K562 (cell line): Measurements from ENCODE around the gene TDRKH. TPM values are rescaled to one million over a fixed set of nuclear protein-coding genes. Genes with fewer than 3 reads are reported as not detected.

Experiments
- BCL6 ChIP-seq: fragments of 250-450 bp; sonication (Bioruptor Pico); IDR thresholded peaks from 2 replicates; pipeline ENCODE4 v1.4.0; 2020
- ERF ChIP-seq: fragments of 450-650 bp; formaldehyde crosslinking; IDR thresholded peaks from 2 replicates; pipeline ENCODE4 v1.4.0; 2020; ENCODE audit warnings: mild to moderate bottlenecking, mixed read lengths
- FOXA3 ChIP-seq, 2 experiments: fragments of 450-650 bp in 1 of 2; sonication (generic) in 1 of 2; formaldehyde crosslinking; IDR thresholded peaks in 1 of 2; conservative IDR thresholded peaks in 1 of 2; 2 replicates each; pipeline versions ENCODE4 v1.4.0 to v1.8.0; 2020 to 2022; ENCODE audit warnings: mild to moderate bottlenecking in 2 of 2, missing genetic modification reagents in 1 of 2
- FOXK2 ChIP-seq, 2 experiments: fragments of 450-650 bp; IDR thresholded peaks in 1 of 2; conservative IDR thresholded peaks in 1 of 2; 2 replicates each; pipeline ENCODE4 v1.6.1; 2016; ENCODE audit warnings: low read depth in 2 of 2, mild to moderate bottlenecking in 1 of 2
- HDAC1 ChIP-seq, 2 experiments: fragments of 450-650 bp; IDR thresholded peaks; 2 replicates each; pipeline ENCODE4 v1.6.1; 2016 to 2017; ENCODE audit warnings: inconsistent platforms in 1 of 2, mild to moderate bottlenecking in 1 of 2, moderate library complexity in 1 of 2
- HEY1 ChIP-seq: fragments of 250-450 bp; sonication (Bioruptor Pico); IDR thresholded peaks from 2 replicates; pipeline ENCODE4 v1.5.0; 2020; ENCODE audit warnings: mild to moderate bottlenecking, moderate library complexity, borderline replicate concordance
- HNRNPK ChIP-seq: fragments of 200-400 bp; formaldehyde crosslinking; IDR thresholded peaks from one replicate; pipeline ENCODE4 v1.6.1; 2018; ENCODE audit warnings: mild to moderate bottlenecking, low read depth, low read length; ENCODE audit not compliant: poor library complexity, severe bottlenecking
- ID3 ChIP-seq, 2 experiments: fragments of 250-450 bp in 1 of 2; fragments of 450-650 bp in 1 of 2; sonication (Bioruptor Pico) in 1 of 2; IDR thresholded peaks; 2 replicates each; pipeline versions ENCODE4 v1.6.1 to v1.8.0; 2016 to 2021; ENCODE audit warnings: mild to moderate bottlenecking in 2 of 2, moderate library complexity in 2 of 2, missing compliant biosample characterization in 1 of 2, missing genetic modification characterization in 1 of 2
- MTA1 ChIP-seq: fragments of 450-650 bp; IDR thresholded peaks from 2 replicates; pipeline ENCODE4 v1.6.1; 2017; ENCODE audit warnings: borderline replicate concordance
- NCOA2 ChIP-seq, 2 experiments: fragments of 450-650 bp; IDR thresholded peaks; 2 replicates each; pipeline ENCODE4 v1.6.1; 2018; ENCODE audit warnings: mild to moderate bottlenecking in 2 of 2, moderate library complexity in 1 of 2; ENCODE audit not compliant: partially characterized antibody in 2 of 2
- RFX7 ChIP-seq: fragments of 250-450 bp; sonication (Bioruptor Pico); IDR thresholded peaks from 2 replicates; pipeline ENCODE4 v1.5.1; 2021; ENCODE audit warnings: mild to moderate bottlenecking
- SIN3A ChIP-seq, 2 experiments: fragments of 150-350 bp in 1 of 2; IDR thresholded peaks; 2 replicates each; pipeline ENCODE4 v1.6.1; 2011 to 2016; ENCODE audit warnings: borderline replicate concordance in 2 of 2, low read depth in 2 of 2, low read length in 2 of 2, mild to moderate bottlenecking in 2 of 2, moderate library complexity in 2 of 2; ENCODE audit not compliant: control insufficient read depth in 1 of 2
- SP1 ChIP-seq: sonication (generic); formaldehyde crosslinking; IDR thresholded peaks from 2 replicates; pipeline ENCODE4 v1.8.1; 2022; ENCODE audit warnings: mild to moderate bottlenecking, missing genetic modification reagents
- TEAD1 ChIP-seq, 2 experiments: fragments of 450-650 bp in 1 of 2; sonication (generic) in 1 of 2; formaldehyde crosslinking; IDR thresholded peaks; 2 replicates each; pipeline versions ENCODE4 v1.4.0 to v1.8.0; 2020 to 2022; ENCODE audit warnings: mild to moderate bottlenecking in 2 of 2, missing genetic modification reagents in 1 of 2
- THRB ChIP-seq: fragments of 450-650 bp; formaldehyde crosslinking; conservative IDR thresholded peaks from 2 replicates; pipeline ENCODE4 v1.4.0; 2022; ENCODE audit warnings: mild to moderate bottlenecking, missing genetic modification characterization
- TRIM28 ChIP-seq: fragments of 450-650 bp; IDR thresholded peaks from 2 replicates; pipeline ENCODE4 v1.6.1; 2017
- ZKSCAN1 ChIP-seq: fragments of 150-350 bp; IDR thresholded peaks from 2 replicates; pipeline ENCODE4 v1.6.1; 2016; ENCODE audit warnings: low read depth, low read length
- ZNF212 ChIP-seq: fragments of 450-650 bp; formaldehyde crosslinking; IDR thresholded peaks from 2 replicates; pipeline ENCODE4 v1.4.0; 2020; ENCODE audit warnings: mild to moderate bottlenecking
- ZNF592 ChIP-seq: fragments of 450-650 bp; IDR thresholded peaks from 2 replicates; pipeline ENCODE4 v1.6.1; 2017; ENCODE audit warnings: antibody characterized with exemption, mild to moderate bottlenecking
- ZNF668 ChIP-seq: fragments of 250-450 bp; sonication (Bioruptor Pico); IDR thresholded peaks from 2 replicates; pipeline ENCODE4 v1.8.0; 2022; ENCODE audit warnings: mild to moderate bottlenecking, inconsistent platforms
- polyA plus RNA-seq, 8 experiments: library from polyadenylated mRNA; depleted of rRNA in 4 of 8; stranded (reverse) in 5 of 8; unstranded in 3 of 8; fragments of >200 nt; fragmentation: Nextera tagmentation in 2 of 8; fragmentation: Illumina TruSeq in 1 of 8; extraction: Ambion mirVana in 2 of 8; extraction: Trizol in 1 of 8; gene quantifications; 2 replicates each; pipeline versions ENCODE4 v1.2.1 to v1.2.3, GENCODE V29; 2011 to 2014; ENCODE audit warnings: inconsistent platforms in 1 of 8, missing spikeins in 1 of 8
- total RNA-seq, 7 experiments: library from RNA; depleted of rRNA in 6 of 7; stranded (reverse); fragments of >200 nt in 6 of 7; fragmentation: Illumina TruSeq in 2 of 7; extraction: Trizol in 2 of 7; gene quantifications; 2 replicates each; pipeline versions ENCODE4 v1.2.1 to v1.2.3, GENCODE V29; 2011 to 2021; ENCODE audit warnings: low replicate concordance in 1 of 7

The TDRKH gene
- total and polyA plus RNA-seq, 9 of the 15 experiments (the other 6 are each of a cell fraction or from before 2014, with no cell fraction given): 4.3 to 21.3 (median 8.4) TPM

GRCh38 chr1:151762941-151763921, 27.1 kb downstream of the TDRKH start, which contains the start of gene MRPL9 (continued):
- TF ChIP-seq ZNF592 (no peak), TEAD1 (CRISPR knock-in tag; IDR thresholded peaks at IDR 0.05) (peak in 1 of 2 experiments; percentile 66; a peak in 1 of 4 replicates), SP1 (CRISPR knock-in tag) (peak; percentile 46), ZNF668 (CRISPR knock-in tag) (no peak), THRB (CRISPR knock-in tag) (no peak), TRIM28 (0 out of 2 replicates have a peak, but pooled peaks have one; percentile 41), FOXA3 (CRISPR knock-in tag; conservative IDR thresholded peaks at IDR 0.05 in 1 of 2, IDR thresholded peaks at IDR 0.05 in 1 of 2) (0 out of 4 replicates have a peak, but pooled peaks of 1 of the 2 experiments have one; percentile 44), ZKSCAN1 (peak; percentile 67), HNRNPK (no peak), HDAC1 (IDR thresholded peaks at IDR 0.05) (peak in 1 of 2 experiments; percentile 90; a peak in 2 of 4 replicates), ID3 (CRISPR knock-in tag; IDR thresholded peaks at IDR 0.05) (no peak), ID3 (tag; IDR thresholded peaks at IDR 0.05) (peak; percentile 78), FOXK2 (conservative IDR thresholded peaks at IDR 0.05 in 1 of 2, IDR thresholded peaks at IDR 0.05 in 1 of 2; ENCODE audit: low read depth in 2 of 2) (peak; percentile 65 to 73; a peak in 2 of 4 replicates), HEY1 (CRISPR knock-in tag) (no peak), ERF (CRISPR knock-in tag) (no peak), SIN3A (IDR thresholded peaks at IDR 0.05; ENCODE audit: borderline replicate concordance in 2 of 2, control insufficient read depth in 1 of 2, low read depth in 2 of 2, low read length in 2 of 2) (peak; percentile 68 to 79; a peak in 2 of 4 replicates), MTA1 (peak; percentile 98), NCOA2 (IDR thresholded peaks at IDR 0.05; ENCODE audit: partially characterized antibody in 2 of 2) (peak in 1 of 2 experiments; percentile 96), BCL6 (no peak), RFX7 (CRISPR knock-in tag) (no peak), ZNF212 (CRISPR knock-in tag) (peak; percentile 72; the same call in 1 of the 2 replicates)
